Kasumi-1 (cell line): ENCODE data around the gene GNAS-AS1.
"Not testable (repeated sequence)": the region's sequence is repeated elsewhere in the genome, so short reads cannot be mapped to it uniquely, and the experiment has no call there.

Source experiments
- DNase-seq, 2 experiments: peaks; one replicate each; lab custom pipeline; 2025; lab: John Stamatoyannopoulos, UW

The GNAS-AS1 gene

GRCh38 chr20:58835231-58835630 lies 15.5 kb downstream of the GNAS-AS1 start:
- DNase-seq: no peak

- no peak for DNase-seq
Measured at GRCh38 chr20:58833921-58834320, 16.8 kb downstream of the GNAS-AS1 start.

GRCh38 chr20:58832457-58832856 lies 18.2 kb downstream of the GNAS-AS1 start:
- no peak for DNase-seq

GRCh38 chr20:58829531-58829941 lies 21.2 kb downstream of the GNAS-AS1 start:
- no peak for DNase-seq

- DNase-seq: not testable (repeated sequence)
Measured at GRCh38 chr20:58828804-58829203, 21.9 kb downstream of the GNAS-AS1 start.

- no peak for DNase-seq
Measured at GRCh38 chr20:58828136-58828535, 22.6 kb downstream of the GNAS-AS1 start.

GRCh38 chr20:58826271-58826670 lies 24.4 kb downstream of the GNAS-AS1 start:
- no peak for DNase-seq

GRCh38 chr20:58825450-58825849 lies 25.3 kb downstream of the GNAS-AS1 start:
- no peak for DNase-seq

GRCh38 chr20:58824843-58825242 lies 25.9 kb downstream of the GNAS-AS1 start:
- DNase-seq: no peak

GRCh38 chr20:58822748-58823730 lies 27.7 kb downstream of the GNAS-AS1 start:
- no peak for DNase-seq

- DNase-seq: no peak
Measured at GRCh38 chr20:58822149-58822548, 28.6 kb downstream of the GNAS-AS1 start.

- not testable (repeated sequence) for DNase-seq
Measured at GRCh38 chr20:58820515-58820914, 30.2 kb downstream of the GNAS-AS1 start.

GRCh38 chr20:58819921-58820320 lies 30.8 kb downstream of the GNAS-AS1 start:
- no peak for DNase-seq

- no peak for DNase-seq
Measured at GRCh38 chr20:58818586-58819285, 32.0 kb downstream of the GNAS-AS1 start.

- DNase-seq: no peak
Measured at GRCh38 chr20:58817748-58818147, 33.0 kb downstream of the GNAS-AS1 start.

GRCh38 chr20:58816957-58817651 lies 33.6 kb downstream of the GNAS-AS1 start:
- no peak for DNase-seq

GRCh38 chr20:58816051-58816450 lies 34.7 kb downstream of the GNAS-AS1 start:
- no peak for DNase-seq

GRCh38 chr20:58815448-58815847 lies 35.3 kb downstream of the GNAS-AS1 start:
- DNase-seq: no peak

GRCh38 chr20:58813369-58813768 lies 37.3 kb downstream of the GNAS-AS1 start:
- DNase-seq: no peak

GRCh38 chr20:58811334-58811733 lies 39.4 kb downstream of the GNAS-AS1 start:
- no peak for DNase-seq

GRCh38 chr20:58810879-58811250 lies 39.8 kb downstream of the GNAS-AS1 start:
- no peak for DNase-seq

- DNase-seq: no peak
Measured at GRCh38 chr20:58810116-58810878, 40.4 kb downstream of the GNAS-AS1 start.
